Measurements from ENCODE around the gene GRK4.

GRCh38 chr4:3022112-3022511 lies 58.7 kb downstream of the GRK4 start:
- TF ChIP-seq CTCF (IDR thresholded peaks at IDR 0.05) (no peak), ZFX (IDR thresholded peaks at IDR 0.05; ENCODE audit: borderline replicate concordance) (no peak)

All from 22Rv1 (cell line).